OCI-LY7 (cell line): ENCODE data around the gene CRB1. TPM values are rescaled to one million over a fixed set of nuclear protein-coding genes. Genes with fewer than 3 reads are reported as not detected.

Source experiments
- BruUV-seq: library from RNA; stranded (reverse); fragments of 400-500 nt; replicated peaks from 2 replicates; lab custom pipeline; 2021; lab: Mats Ljungman, UMichigan
- CTCF ChIA-PET: fragments of 300-600 bp; sonication (Branson Sonifier 250); formaldehyde crosslinking; loops from one replicate; lab custom pipeline; 2022; ENCODE audit warnings: antibody characterized with exemption; ENCODE audit not compliant: unreplicated experiment; lab: Charles Lee
- POLR2A ChIA-PET: fragments of 300-600 bp; sonication (Branson Sonifier 250); formaldehyde crosslinking; loops from one replicate; lab custom pipeline; 2022; ENCODE audit warnings: antibody characterized with exemption; lab: Charles Lee
- DNase-seq: peaks from one replicate; pipeline ENCODE4 v3.0.0-alpha.2; 2015; ENCODE audit warnings: low spot score
- H2AFZ ChIP-seq: fragments of 200-600 bp; sonication (generic), shearing (Covaris generic); 2 replicates; pipeline ENCODE4 v1.6.1; 2014; ENCODE audit warnings: mild to moderate bottlenecking, antibody characterized with exemption, low read length, moderate library complexity
- H3K27ac ChIP-seq: fragments of 200-600 bp; sonication (generic); 2 replicates; pipeline ENCODE4 v1.5.1; 2014; ENCODE audit warnings: mixed run types, low read depth, mild to moderate bottlenecking, moderate library complexity, low read length, inconsistent platforms; ENCODE audit not compliant: poor library complexity, severe bottlenecking
- H3K36me3 ChIP-seq: fragments of 200-600 bp; sonication (generic); 2 replicates; pipeline ENCODE4 v1.6.1; 2014; ENCODE audit warnings: mild to moderate bottlenecking, antibody characterized with exemption, low read length, moderate library complexity, mixed read lengths; ENCODE audit not compliant: insufficient read depth
- H3K4me1 ChIP-seq: fragments of 200-600 bp; sonication (generic); 2 replicates; pipeline ENCODE4 v1.5.1; 2014; ENCODE audit warnings: mild to moderate bottlenecking, low read length; ENCODE audit not compliant: insufficient read depth, poor library complexity, severe bottlenecking
- H3K4me2 ChIP-seq: fragments of 200-600 bp; sonication (generic); 2 replicates; pipeline ENCODE4 v1.6.1; 2014; ENCODE audit warnings: mild to moderate bottlenecking, low read length
- H3K4me3 ChIP-seq: fragments of 200-600 bp; sonication (generic); 2 replicates; pipeline ENCODE4 v1.5.1; 2014; ENCODE audit warnings: mild to moderate bottlenecking, low read depth, low read length; ENCODE audit not compliant: poor library complexity, severe bottlenecking
- H3K79me2 ChIP-seq: fragments of 200-600 bp; sonication (generic); 2 replicates; pipeline ENCODE4 v1.6.1; 2016; ENCODE audit warnings: low read depth, mild to moderate bottlenecking, low read length, moderate library complexity, mixed read lengths; ENCODE audit not compliant: insufficient read depth
- H3K9me2 ChIP-seq: fragments of 200-600 bp; sonication (generic); 2 replicates; pipeline ENCODE4 v1.6.1; 2016; ENCODE audit warnings: mild to moderate bottlenecking, low read length, mixed read lengths; ENCODE audit not compliant: insufficient read depth
- H3K9me3 ChIP-seq: fragments of 200-600 bp; sonication (generic); 2 replicates; pipeline ENCODE4 v1.6.1; 2014; ENCODE audit warnings: mild to moderate bottlenecking, mixed run types, low read length, mixed read lengths
- H4K20me1 ChIP-seq: fragments of 200-600 bp; sonication (generic); 2 replicates; pipeline ENCODE4 v1.6.1; 2014; ENCODE audit warnings: mild to moderate bottlenecking, antibody characterized with exemption, low read length, moderate library complexity, mixed read lengths; ENCODE audit not compliant: insufficient read depth
- CTCF ChIP-seq: fragments of 200-600 bp; sonication (generic); conservative IDR thresholded peaks from 2 replicates; pipeline ENCODE4 v1.5.1; 2014; ENCODE audit warnings: mild to moderate bottlenecking, antibody characterized with exemption, low read length, moderate library complexity, mixed read lengths
- EZH2phosphoT487 ChIP-seq: fragments of 200-600 bp; sonication (generic); IDR thresholded peaks from 2 replicates; pipeline ENCODE4 v1.6.1; 2018; ENCODE audit warnings: low read depth, borderline replicate concordance, mild to moderate bottlenecking, mixed run types, antibody characterized with exemption, low read length, moderate library complexity, mixed read lengths
- intact Hi-C: fragments of 100-400 bp; cut with micrococcal nuclease; formaldehyde crosslinking; loops from one replicate; pipeline ENCODE4 v1.10.0; 2022; ENCODE audit not compliant: unreplicated experiment
- total RNA-seq, 2 experiments: library from RNA; depleted of rRNA in 1 of 2; stranded (reverse); fragments of >200 nt in 1 of 2; shearing (Covaris generic) in 1 of 2; gene quantifications; 2 replicates each; pipeline ENCODE4 v1.2.3, GENCODE V29; 2014 to 2022

CRB1 gene
- total RNA-seq, 2 experiments from 2014 or later, result 0.25 TPM; not detected in 1

- TF ChIP-seq CTCF, result no peak
- TF ChIP-seq EZH2phosphoT487, result no peak
- CTCF ChIA-PET, result no interaction called here
- no peak overlapping the region for H3K27ac ChIP-seq
Observed at GRCh38 chr1:197272791-197273190, 4.7 kb downstream of the CRB1 start.

GRCh38 chr1:197277166-197277565 is 9.1 kb downstream of the CRB1 start:
- no peaks in the 10 kb centered on the region for H3K4me1 ChIP-seq
- no peak overlapping the region for H3K27ac ChIP-seq
- H2AFZ ChIP-seq, result no peak overlapping the region
- POLR2A ChIA-PET, result interaction anchor here (0.6 kb wide), 1 partner anchor 12 kb away, joined by 6 read pairs; no protein-coding TSS in a partner anchor
- no peaks in the 10 kb centered on the region for H3K9me2 ChIP-seq
- no peaks in the 10 kb centered on the region for H4K20me1 ChIP-seq
- intact Hi-C loops, result no loop called here
- no TSS peak for BruUV-seq
- TF ChIP-seq CTCF, result no peak
- TF ChIP-seq EZH2phosphoT487, result no peak
- no peak for DNase-seq
- CTCF ChIA-PET, result no interaction called here
- H3K9me3 ChIP-seq, result no peaks in the 10 kb centered on the region
- H3K4me2 ChIP-seq, result no peak overlapping the region
- no peaks in the 10 kb centered on the region for H3K79me2 ChIP-seq
- no peak overlapping the region for H3K4me3 ChIP-seq
- no peaks in the 10 kb centered on the region for H3K36me3 ChIP-seq

More at GRCh38 chr1:197272791-197273190, 4.7 kb downstream of the CRB1 start:
- Histone ChIP-seq H3K4me1 (no peaks in the 10 kb centered on the region), H3K36me3 (no peaks in the 10 kb centered on the region), H3K9me2 (no peaks in the 10 kb centered on the region), H3K9me3 (no peaks in the 10 kb centered on the region), H3K4me3 (no peak overlapping the region), H3K4me2 (no peak overlapping the region), H2AFZ (no peak overlapping the region), H4K20me1 (no peaks in the 10 kb centered on the region), H3K79me2 (no peaks in the 10 kb centered on the region)
- intact Hi-C loops, result no loop called here
- DNase-seq, result no peak
- POLR2A ChIA-PET, result no interaction called here
- BruUV-seq, result no TSS peak

- Histone ChIP-seq H4K20me1 (no peaks in the 10 kb centered on the region), H3K9me2 (no peaks in the 10 kb centered on the region), H3K4me1 (no peaks in the 10 kb centered on the region), H3K4me2 (no peak overlapping the region), H3K36me3 (no peaks in the 10 kb centered on the region), H3K4me3 (no peak overlapping the region), H2AFZ (no peak overlapping the region), H3K27ac (no peak overlapping the region), H3K79me2 (no peaks in the 10 kb centered on the region), H3K9me3 (no peaks in the 10 kb centered on the region)
- POLR2A ChIA-PET, result interaction anchor here (0.6 kb wide), 1 partner anchor 175 kb away, joined by 8 read pairs; no protein-coding TSS in a partner anchor
- CTCF ChIA-PET, result no interaction called here
- no peak for TF ChIP-seq CTCF
- TF ChIP-seq EZH2phosphoT487, result no peak
- no TSS peak for BruUV-seq
- no peak for DNase-seq
- intact Hi-C loops, result no loop called here
Observed at GRCh38 chr1:197284325-197284724, 16.3 kb downstream of the CRB1 start.
